ENCODE results near the gene FTSJ1.

GRCh38 chrX:48508400-48509244 lies 32.6 kb downstream of the FTSJ1 start, which contains the start of gene PORCN:
- TF ChIP-seq, protein P1, sequence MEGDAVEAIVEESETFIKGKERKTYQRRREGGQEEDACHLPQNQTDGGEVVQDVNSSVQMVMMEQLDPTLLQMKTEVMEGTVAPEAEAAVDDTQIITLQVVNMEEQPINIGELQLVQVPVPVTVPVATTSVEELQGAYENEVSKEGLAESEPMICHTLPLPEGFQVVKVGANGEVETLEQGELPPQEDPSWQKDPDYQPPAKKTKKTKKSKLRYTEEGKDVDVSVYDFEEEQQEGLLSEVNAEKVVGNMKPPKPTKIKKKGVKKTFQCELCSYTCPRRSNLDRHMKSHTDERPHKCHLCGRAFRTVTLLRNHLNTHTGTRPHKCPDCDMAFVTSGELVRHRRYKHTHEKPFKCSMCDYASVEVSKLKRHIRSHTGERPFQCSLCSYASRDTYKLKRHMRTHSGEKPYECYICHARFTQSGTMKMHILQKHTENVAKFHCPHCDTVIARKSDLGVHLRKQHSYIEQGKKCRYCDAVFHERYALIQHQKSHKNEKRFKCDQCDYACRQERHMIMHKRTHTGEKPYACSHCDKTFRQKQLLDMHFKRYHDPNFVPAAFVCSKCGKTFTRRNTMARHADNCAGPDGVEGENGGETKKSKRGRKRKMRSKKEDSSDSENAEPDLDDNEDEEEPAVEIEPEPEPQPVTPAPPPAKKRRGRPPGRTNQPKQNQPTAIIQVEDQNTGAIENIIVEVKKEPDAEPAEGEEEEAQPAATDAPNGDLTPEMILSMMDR (IDR thresholded peaks at IDR 0.05) = no peak
- TF ChIP-seq POLR2A (IDR thresholded peaks at IDR 0.05) = no peak
